Measurements from ENCODE around the gene MBP.
"Not testable (repeated sequence)": the region's sequence is repeated elsewhere in the genome, so short reads cannot be mapped to it uniquely, and the experiment has no call there.

Gene MBP

GRCh38 chr18:76972241-76972640 is 160.3 kb downstream of the MBP start:
- TF ChIP-seq POLR2AphosphoS5 (IDR thresholded peaks at IDR 0.05; ENCODE audit: low read depth) (no peak), REST (IDR thresholded peaks at IDR 0.05; ENCODE audit: insufficient replicate concordance, low read depth) (no peak), SPI1 (IDR thresholded peaks at IDR 0.05; ENCODE audit: borderline replicate concordance, low read depth) (no peak)
- H3K4me3 ChIP-seq (replicated peaks; ENCODE audit: insufficient read depth, low read length): no peak overlapping the region
- DNase-seq (ENCODE audit: low read depth in 1 of 2, low spot score in 1 of 2): no peak
- H3K27me3 ChIP-seq (ENCODE audit: insufficient read depth, poor library complexity, severe bottlenecking): no peaks in the 10 kb centered on the region
- H3K27ac ChIP-seq (replicated peaks): no peak overlapping the region

DNA sequence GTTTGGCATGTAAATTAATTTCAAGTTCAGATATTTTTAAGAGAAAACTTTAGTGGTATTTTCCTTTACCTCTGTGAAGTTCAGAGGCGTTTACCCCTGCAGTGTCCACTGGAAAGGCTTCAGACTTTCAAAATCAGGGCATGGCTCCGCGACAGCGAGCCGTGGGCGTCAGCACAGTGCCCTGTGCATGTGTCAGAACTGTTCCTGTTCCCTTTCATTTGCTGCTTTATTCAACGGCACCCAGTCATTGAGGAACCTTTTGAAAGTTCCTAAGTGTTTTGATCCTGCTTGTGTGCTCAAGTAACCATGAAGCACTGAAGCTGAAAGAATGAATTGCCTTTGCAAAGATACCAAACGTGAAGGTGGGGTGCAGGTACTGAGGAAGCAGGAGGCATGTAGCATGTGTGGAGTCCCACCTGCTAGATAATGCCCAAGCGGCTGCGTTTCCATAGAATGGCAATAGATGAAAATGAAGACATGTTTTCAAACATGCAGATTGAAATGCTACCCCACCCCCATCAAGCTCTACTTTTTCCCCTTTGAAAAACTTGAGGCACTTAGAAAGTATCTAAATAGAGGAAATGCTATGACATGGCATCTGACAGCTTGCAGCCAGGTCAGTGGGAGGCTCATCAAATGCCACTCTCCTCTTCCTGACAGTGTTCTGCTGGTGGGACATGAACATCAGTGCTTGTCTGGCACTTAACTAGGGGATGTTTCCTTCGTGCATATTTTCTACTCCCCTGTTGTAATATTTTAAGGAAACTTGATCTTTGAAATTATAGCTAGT is 161.6 kb downstream of the MBP start:
- H3K27ac ChIP-seq (replicated peaks): no peak overlapping the region
- DNase-seq (ENCODE audit: low read depth in 1 of 2, low spot score in 1 of 2): peak in 1 of 2 experiments; percentile 23
- no peaks in the 10 kb centered on the region for H3K27me3 ChIP-seq (ENCODE audit: insufficient read depth, poor library complexity, severe bottlenecking)
- TF ChIP-seq GABPA (IDR thresholded peaks at IDR 0.05; ENCODE audit: low read depth): no peak
- TF ChIP-seq POLR2AphosphoS5 (IDR thresholded peaks at IDR 0.05; ENCODE audit: low read depth): no peak
- TF ChIP-seq REST (IDR thresholded peaks at IDR 0.05; ENCODE audit: insufficient replicate concordance, low read depth): no peak
- TF ChIP-seq SPI1 (IDR thresholded peaks at IDR 0.05; ENCODE audit: borderline replicate concordance, low read depth): peak; percentile 74; the same call in 1 of the 2 replicates
- H3K4me3 ChIP-seq (replicated peaks; ENCODE audit: insufficient read depth, low read length): no peak overlapping the region

DNA sequence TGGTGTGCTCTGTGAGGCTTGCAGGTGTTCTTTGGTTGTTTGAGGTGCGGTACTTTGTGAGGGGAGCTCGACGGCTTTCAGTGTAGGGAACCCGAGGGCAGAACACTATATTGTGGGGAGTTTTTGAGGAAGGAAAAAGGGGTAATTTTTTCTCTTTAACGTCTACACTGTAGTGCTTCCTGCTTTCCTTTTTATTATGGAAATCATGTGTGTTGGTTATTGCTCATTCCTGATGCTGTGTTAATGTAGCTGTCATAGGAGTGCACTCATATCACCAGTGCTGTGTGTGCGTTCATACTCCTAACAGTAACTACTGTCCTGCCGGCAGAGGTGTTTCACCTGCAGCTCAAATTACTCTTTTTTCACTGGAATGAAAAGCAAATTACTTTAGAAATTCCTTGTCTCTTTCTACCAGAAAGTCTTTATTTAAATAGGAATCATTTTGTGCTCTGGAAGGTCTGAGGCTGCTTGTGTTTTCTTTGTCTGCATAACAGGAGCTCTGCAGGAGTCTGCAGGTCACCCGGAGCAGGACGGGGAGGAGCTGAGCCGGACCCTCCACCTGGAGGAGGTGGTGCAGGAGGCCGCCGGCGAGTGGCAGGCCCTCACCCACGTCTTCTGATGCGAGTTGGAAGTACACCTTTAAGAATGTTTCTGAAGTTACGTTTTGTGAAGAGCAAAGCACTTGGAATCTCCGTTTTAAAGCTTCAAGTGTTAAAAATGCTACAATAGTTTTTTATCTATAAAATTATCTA is 164.7 kb downstream of the MBP start:
- Histone ChIP-seq H3K27ac (replicated peaks) (no peak overlapping the region), H3K4me3 (replicated peaks; ENCODE audit: insufficient read depth, low read length) (no peak overlapping the region), H3K27me3 (ENCODE audit: insufficient read depth, poor library complexity, severe bottlenecking) (no peaks in the 10 kb centered on the region)
- TF ChIP-seq REST (IDR thresholded peaks at IDR 0.05; ENCODE audit: insufficient replicate concordance, low read depth) (no peak), POLR2AphosphoS5 (IDR thresholded peaks at IDR 0.05; ENCODE audit: low read depth) (no peak), GABPA (IDR thresholded peaks at IDR 0.05; ENCODE audit: low read depth) (no peak), SPI1 (IDR thresholded peaks at IDR 0.05; ENCODE audit: borderline replicate concordance, low read depth) (no peak)
- TF ChIP-seq, protein P1, sequence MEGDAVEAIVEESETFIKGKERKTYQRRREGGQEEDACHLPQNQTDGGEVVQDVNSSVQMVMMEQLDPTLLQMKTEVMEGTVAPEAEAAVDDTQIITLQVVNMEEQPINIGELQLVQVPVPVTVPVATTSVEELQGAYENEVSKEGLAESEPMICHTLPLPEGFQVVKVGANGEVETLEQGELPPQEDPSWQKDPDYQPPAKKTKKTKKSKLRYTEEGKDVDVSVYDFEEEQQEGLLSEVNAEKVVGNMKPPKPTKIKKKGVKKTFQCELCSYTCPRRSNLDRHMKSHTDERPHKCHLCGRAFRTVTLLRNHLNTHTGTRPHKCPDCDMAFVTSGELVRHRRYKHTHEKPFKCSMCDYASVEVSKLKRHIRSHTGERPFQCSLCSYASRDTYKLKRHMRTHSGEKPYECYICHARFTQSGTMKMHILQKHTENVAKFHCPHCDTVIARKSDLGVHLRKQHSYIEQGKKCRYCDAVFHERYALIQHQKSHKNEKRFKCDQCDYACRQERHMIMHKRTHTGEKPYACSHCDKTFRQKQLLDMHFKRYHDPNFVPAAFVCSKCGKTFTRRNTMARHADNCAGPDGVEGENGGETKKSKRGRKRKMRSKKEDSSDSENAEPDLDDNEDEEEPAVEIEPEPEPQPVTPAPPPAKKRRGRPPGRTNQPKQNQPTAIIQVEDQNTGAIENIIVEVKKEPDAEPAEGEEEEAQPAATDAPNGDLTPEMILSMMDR (IDR thresholded peaks at IDR 0.05; ENCODE audit: insufficient read depth, low read length): no peak
- DNase-seq (ENCODE audit: low read depth in 1 of 2, low spot score in 1 of 2): no peak

DNA sequence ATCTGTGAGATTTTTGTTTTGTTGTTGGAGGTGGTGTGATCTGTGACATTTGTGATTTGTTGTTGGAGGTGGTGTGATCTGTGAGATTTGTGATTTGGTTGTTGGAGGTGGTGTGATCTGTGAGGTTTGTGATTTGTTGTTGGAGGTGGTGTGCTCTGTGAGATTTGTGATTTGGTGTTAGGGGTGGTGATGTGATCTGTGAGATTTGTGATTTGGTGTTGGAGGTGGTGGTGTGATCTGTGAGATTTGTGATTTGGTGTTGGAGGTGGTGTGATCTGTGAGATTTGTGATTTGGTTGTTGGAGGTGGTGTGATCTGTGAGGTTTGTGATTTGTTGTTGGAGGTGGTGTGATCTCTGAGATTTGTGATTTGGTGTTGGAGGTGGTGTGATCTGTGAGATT is 165.3 kb downstream of the MBP start:
- not testable (repeated sequence) for H3K27ac ChIP-seq (replicated peaks); H3K4me3 ChIP-seq (replicated peaks; ENCODE audit: insufficient read depth, low read length); DNase-seq (ENCODE audit: low read depth in 1 of 2, low spot score in 1 of 2); H3K27me3 ChIP-seq (ENCODE audit: insufficient read depth, poor library complexity, severe bottlenecking)

DNA sequence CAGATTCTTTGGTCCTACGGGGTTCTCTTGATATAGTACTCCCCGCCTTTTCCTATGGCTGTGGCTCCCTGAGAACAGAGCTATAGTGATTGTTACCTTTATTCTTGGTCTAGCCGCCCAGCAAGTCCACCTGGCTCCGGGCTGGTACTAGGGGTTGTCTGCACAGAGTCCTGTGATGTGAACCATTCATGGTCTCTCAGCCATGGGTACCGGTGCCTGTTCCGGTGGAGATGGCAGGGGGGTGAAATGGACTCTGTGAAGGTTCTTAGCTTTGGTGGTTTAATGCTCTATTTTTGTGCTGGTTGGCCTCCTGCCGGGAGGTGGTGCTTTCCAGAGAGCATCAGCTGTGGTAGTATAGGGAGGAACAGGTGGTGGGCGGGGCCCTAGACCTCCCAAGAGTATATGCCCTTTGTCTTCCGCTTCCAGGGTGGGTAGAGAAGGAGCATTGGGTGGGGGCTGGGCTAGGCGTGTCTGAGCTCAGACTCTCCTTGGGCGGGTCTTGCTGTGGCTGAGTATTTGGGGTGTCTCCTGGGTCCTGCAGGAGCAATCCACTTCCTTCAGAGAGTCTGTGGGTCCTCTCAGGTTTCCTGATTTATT is 166.9 kb downstream of the MBP start:
- H3K4me3 ChIP-seq (replicated peaks; ENCODE audit: insufficient read depth, low read length); DNase-seq (ENCODE audit: low read depth in 1 of 2, low spot score in 1 of 2); H3K27ac ChIP-seq (replicated peaks); H3K27me3 ChIP-seq (ENCODE audit: insufficient read depth, poor library complexity, severe bottlenecking): not testable (repeated sequence)

Data from HL-60 (cell line).